Right lobe of liver (tissue), 6 donors: ENCODE results near the gene RALGPS1. TPM values are rescaled to one million over a fixed set of nuclear protein-coding genes. Genes with fewer than 3 reads are reported as not detected.

Experiments
- ATAC-seq, 4 donors: fragments of 200-7000 bp; cut with Tn5 transposase; one replicate each; pipeline ENCODE4 v1.9.1; 2020; ENCODE audit warnings: mild to moderate bottlenecking in 4 of 4, moderate library complexity in 4 of 4
- DNase-seq, 3 donors: peaks; one replicate each; pipeline ENCODE4 v3.0.0-alpha.2; 2020
- H3K27ac ChIP-seq, 3 donors: fragments of 200-600 bp; one replicate each; pipeline ENCODE4 v1.8.0; 2022
- H3K27me3 ChIP-seq, 2 donors: fragments of 200-600 bp; one replicate each; pipeline ENCODE4 v1.8.0; 2022
- H3K36me3 ChIP-seq, 4 donors: fragments of 200-600 bp; sonication (generic) in 1 of 4; one replicate each; pipeline versions ENCODE4 v1.5.1 to v1.8.0; 2017 to 2022; ENCODE audit warnings: control low read depth in 1 of 4
- H3K4me1 ChIP-seq, 4 donors: fragments of 200-600 bp; sonication (generic) in 1 of 4; one replicate each; pipeline versions ENCODE4 v1.5.1 to v1.8.0; 2017 to 2022; ENCODE audit warnings: control low read depth in 1 of 4
- H3K4me3 ChIP-seq, 3 donors: fragments of 200-600 bp; one replicate each; pipeline ENCODE4 v1.8.0; 2022
- H3K9me3 ChIP-seq, 4 donors: fragments of 200-600 bp; sonication (generic) in 1 of 4; one replicate each; pipeline versions ENCODE4 v1.5.1 to v1.8.0; 2017 to 2022; ENCODE audit warnings: control low read depth in 1 of 4
- POLR2A ChIP-seq: fragments of 450-650 bp; IDR thresholded peaks from one replicate; pipeline ENCODE4 v1.6.1; 2017; ENCODE audit warnings: antibody characterized with exemption, mild to moderate bottlenecking
- WGBS: methylation state at CpG from one replicate; pipeline ENCODE4 v1.1.6; 2018; ENCODE audit warnings: low coverage, low lambda C conversion rate; ENCODE audit not compliant: insufficient coverage; ENCODE audit errors: missing lambda C conversion rate; 5-methylcytosine and 5-hydroxymethylcytosine counted together
- intact Hi-C, 2 donors: fragments of 100-400 bp; cut with DNase I; formaldehyde crosslinking; loops; one replicate each; pipeline versions ENCODE4 v1.11.2 to v1.14.1; 2022
- total RNA-seq, 6 experiments: library from RNA; depleted of rRNA in 2 of 6; stranded (reverse); fragments of >200 nt in 2 of 6; fragmentation: NEBNext Ultra II Directional in 3 of 6; extraction: Animal tissue kit (Norgen Biotek cat#: 25700) in 3 of 6; gene quantifications; one replicate each; pipeline versions ENCODE4 v1.1.0 to v1.2.4, GENCODE V29; 2016 to 2023
- TF ChIP-seq, protein P1 (sequence below), 4 donors: fragments of 200-600 bp in 3 of 4; fragments of 450-650 bp in 1 of 4; IDR thresholded peaks; one replicate each; pipeline versions ENCODE4 v1.5.1 to v1.8.0; 2016 to 2022; ENCODE audit warnings: antibody characterized with exemption in 4 of 4, mild to moderate bottlenecking in 2 of 4
- donor health status: DM: no; HTN: yes; CAD: no.
- donor health status: DM: no; HTN: no; CAD: no.
- donor health status: DM: no; HTN: no; CAD: no.
- donor health status: DM: no; HTN: yes; CAD: no.
- donor health status: DM: no; HTN: yes; CAD: no.

The RALGPS1 gene
- total RNA-seq, 6 experiments from 2014 or later = 1.2 to 3.8 (median 2.4) TPM

DNA sequence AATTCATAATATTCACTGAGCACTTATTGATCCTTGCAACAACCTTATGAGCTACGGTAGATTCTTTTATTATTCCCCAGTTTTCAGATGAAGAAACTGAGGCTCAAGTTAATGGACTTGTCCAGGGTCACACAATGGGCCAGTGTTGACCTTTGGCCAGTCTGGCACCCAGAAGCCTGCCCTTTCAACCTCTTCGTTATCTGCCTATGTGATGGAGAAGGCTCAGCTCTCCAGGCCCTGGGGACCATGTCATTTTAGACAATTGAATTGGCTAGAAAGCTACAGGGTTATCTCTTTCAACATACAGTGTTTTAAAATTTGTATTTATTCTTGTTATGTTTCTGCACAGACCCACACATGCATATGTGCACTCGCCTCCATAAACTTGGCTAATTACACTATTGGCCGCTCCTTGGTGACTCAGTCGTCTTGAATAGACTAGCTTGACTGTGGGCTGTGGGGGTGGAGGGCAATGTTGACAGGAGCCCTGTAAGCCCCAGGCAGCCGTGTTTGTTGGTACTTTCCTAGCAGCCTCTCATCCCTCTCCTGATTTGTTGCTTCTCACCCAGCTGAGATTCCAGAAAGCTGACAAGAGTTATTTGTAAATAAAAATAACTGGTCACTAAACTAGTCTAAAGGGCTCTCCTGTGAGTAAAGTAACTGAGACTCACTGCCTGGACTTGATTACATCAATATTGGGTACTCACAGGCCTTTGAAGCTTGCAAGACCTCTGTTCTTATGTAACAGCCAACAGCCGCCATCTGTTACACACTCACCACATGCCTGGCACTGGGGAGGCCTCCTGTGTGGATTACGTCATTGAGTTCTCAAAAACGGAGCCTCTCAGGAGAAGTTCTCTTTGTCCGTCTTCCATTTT, 216.3 kb downstream of the RALGPS1 start:
- no peaks in the 10 kb centered on the region for H3K9me3 ChIP-seq
- no peaks in the 10 kb centered on the region for H3K36me3 ChIP-seq
- peaks cover 0 to 5% (median 0%) of the 10 kb centered on the region in 4 donors for H3K4me1 ChIP-seq
- no peak overlapping the region for H3K4me3 ChIP-seq
- ATAC-seq (peak in 3 of 4 donors; percentile 27 to 72 (median 29)), DNase-seq (no peak)
- 74% methylated on average over 7 of the region's 10 CpGs for WGBS
- intact Hi-C loops = no loop called here
- no peak overlapping the region for H3K27ac ChIP-seq
- no peak for TF ChIP-seq POLR2A
- H3K27me3 ChIP-seq = no peaks in the 10 kb centered on the region

DNA sequence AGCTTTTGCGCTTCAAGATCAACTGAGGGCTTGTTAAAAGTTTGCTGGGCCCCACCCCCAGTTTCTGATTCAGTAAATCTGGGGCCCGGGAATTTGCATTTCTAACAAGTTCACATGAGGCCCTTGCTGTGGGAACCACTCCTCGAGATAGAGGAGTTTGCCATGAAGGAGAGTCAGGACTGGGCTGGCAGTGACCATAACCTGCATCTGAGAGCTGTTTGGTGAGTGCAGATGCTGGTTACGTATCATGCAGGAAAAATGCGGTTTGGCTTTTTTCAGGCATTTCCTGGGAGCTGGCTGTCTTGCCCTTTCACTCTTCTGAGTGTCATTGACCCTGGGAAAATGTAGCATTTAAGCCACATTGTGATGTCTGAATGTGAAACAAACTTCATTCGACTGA, 217.3 kb downstream of the RALGPS1 start:
- peaks cover 0 to 5% (median 0%) of the 10 kb centered on the region in 4 donors for H3K4me1 ChIP-seq
- intact Hi-C loops = no loop called here
- peak in 1 of 3 donors; percentile 6 for DNase-seq
- ATAC-seq = peak in 1 of 4 donors; percentile 40
- H3K4me3 ChIP-seq = no peak overlapping the region
- no peak overlapping the region for H3K27ac ChIP-seq
- H3K36me3 ChIP-seq = no peaks in the 10 kb centered on the region
- TF ChIP-seq POLR2A = no peak
- TF ChIP-seq, protein P1, sequence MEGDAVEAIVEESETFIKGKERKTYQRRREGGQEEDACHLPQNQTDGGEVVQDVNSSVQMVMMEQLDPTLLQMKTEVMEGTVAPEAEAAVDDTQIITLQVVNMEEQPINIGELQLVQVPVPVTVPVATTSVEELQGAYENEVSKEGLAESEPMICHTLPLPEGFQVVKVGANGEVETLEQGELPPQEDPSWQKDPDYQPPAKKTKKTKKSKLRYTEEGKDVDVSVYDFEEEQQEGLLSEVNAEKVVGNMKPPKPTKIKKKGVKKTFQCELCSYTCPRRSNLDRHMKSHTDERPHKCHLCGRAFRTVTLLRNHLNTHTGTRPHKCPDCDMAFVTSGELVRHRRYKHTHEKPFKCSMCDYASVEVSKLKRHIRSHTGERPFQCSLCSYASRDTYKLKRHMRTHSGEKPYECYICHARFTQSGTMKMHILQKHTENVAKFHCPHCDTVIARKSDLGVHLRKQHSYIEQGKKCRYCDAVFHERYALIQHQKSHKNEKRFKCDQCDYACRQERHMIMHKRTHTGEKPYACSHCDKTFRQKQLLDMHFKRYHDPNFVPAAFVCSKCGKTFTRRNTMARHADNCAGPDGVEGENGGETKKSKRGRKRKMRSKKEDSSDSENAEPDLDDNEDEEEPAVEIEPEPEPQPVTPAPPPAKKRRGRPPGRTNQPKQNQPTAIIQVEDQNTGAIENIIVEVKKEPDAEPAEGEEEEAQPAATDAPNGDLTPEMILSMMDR (IDR thresholded peaks at IDR 0.05) = no peak
- no peaks in the 10 kb centered on the region for H3K9me3 ChIP-seq
- no peaks in the 10 kb centered on the region for H3K27me3 ChIP-seq
- WGBS = 75% methylated on average over 3 of the region's 6 CpGs

DNA sequence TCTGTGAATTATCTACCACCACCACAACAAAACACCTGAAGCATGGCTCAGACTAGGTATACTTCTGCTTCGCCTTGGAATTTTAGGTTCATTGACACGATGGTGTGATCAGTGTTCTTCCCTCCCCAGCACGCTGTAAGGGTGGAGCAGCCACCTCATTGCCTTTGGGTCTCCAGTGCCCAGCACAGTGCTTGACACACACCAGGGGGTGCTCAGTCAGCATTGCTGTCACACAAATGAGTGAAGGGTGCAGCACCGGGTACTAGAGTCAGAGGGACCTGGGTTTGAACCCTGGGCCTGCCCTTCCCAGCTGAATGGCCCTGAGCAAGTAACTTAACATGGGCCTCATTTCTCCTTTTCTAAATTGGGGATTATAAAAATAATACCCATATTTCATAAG, 217.8 kb downstream of the RALGPS1 start:
- no peaks in the 10 kb centered on the region for H3K9me3 ChIP-seq
- TF ChIP-seq, protein P1 (IDR thresholded peaks at IDR 0.05) = no peak
- no peak for TF ChIP-seq POLR2A
- peaks cover 0 to 5% (median 0%) of the 10 kb centered on the region in 4 donors for H3K4me1 ChIP-seq
- no peak overlapping the region for H3K4me3 ChIP-seq
- WGBS = 89% methylated on average over 4 of the region's 4 CpGs
- ATAC-seq (no peak), DNase-seq (peak in 1 of 3 donors; percentile 21)
- intact Hi-C loops = no loop called here
- H3K27ac ChIP-seq = no peak overlapping the region
- H3K27me3 ChIP-seq = no peaks in the 10 kb centered on the region
- no peaks in the 10 kb centered on the region for H3K36me3 ChIP-seq

DNA sequence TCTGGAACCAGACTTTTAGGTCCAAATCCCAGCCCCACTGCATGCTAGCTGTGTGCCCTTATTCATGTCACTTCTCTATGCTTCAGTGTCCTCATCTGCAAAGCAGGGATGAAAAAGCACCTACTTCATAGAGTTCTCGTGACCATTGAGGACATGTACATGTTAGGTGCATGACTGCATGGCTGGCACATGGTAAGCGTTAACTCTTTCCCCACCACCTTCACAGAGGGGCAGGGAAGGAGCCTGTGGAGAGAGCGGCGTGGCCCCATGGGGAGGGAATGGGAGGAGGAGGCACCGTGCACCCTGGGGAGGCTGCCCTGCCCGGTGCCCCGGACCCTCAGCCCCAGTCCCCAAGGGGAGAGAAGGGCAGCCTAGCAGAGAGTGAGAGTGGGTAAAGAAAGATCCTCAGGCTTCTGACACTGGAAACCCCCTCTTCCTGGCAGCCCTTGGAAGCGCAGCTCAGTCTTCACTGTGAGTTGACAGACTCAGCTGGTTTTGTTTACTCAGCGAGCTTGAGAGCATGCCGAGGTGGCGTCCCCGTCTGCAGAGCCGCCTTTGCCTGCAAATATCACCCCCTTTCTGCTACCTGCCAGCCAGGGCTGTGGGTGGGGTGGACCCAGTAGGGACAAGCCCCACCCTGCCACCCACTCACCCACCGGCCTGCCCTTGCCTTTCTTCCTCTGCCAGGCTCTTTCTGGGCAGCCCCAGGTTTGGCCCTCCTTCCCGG, 218.5 kb downstream of the RALGPS1 start:
- H3K36me3 ChIP-seq = no peaks in the 10 kb centered on the region
- no peak for ATAC-seq
- no peaks in the 10 kb centered on the region for H3K27me3 ChIP-seq
- H3K9me3 ChIP-seq = no peaks in the 10 kb centered on the region
- peaks cover 0 to 5% (median 0%) of the 10 kb centered on the region in 4 donors for H3K4me1 ChIP-seq
- TF ChIP-seq POLR2A = no peak
- TF ChIP-seq, protein P1 (IDR thresholded peaks at IDR 0.05) = no peak
- 88% methylated on average over 8 of the region's 15 CpGs for WGBS
- intact Hi-C loops = no loop called here
- no peak overlapping the region for H3K4me3 ChIP-seq
- peak overlapping the region in 2 of 3 donors; percentile 18 to 29 for H3K27ac ChIP-seq
- DNase-seq = peak in 1 of 3 donors; percentile 33
